CD4-positive, alpha-beta T cell (primary cell): ENCODE results near the gene ZBTB14. TPM values are rescaled to one million over a fixed set of nuclear protein-coding genes. Genes with fewer than 3 reads are reported as not detected.

Experiments used
- ATAC-seq: fragments of 200-7000 bp; cut with Tn5 transposase; one replicate; pipeline ENCODE4 v1.10.0; 2022; ENCODE audit warnings: mild to moderate bottlenecking; ENCODE audit not compliant: poor library complexity
- CTCF ChIA-PET: fragments of 350-600 bp; sonication (Branson Sonifier 250); formaldehyde crosslinking; loops from one replicate; lab custom pipeline; 2021; ENCODE audit warnings: antibody characterized with exemption, inconsistent platforms; lab: Charles Lee
- POLR2A ChIA-PET: fragments of 350-600 bp; sonication (Branson Sonifier 250); formaldehyde crosslinking; loops from one replicate; lab custom pipeline; 2021; ENCODE audit warnings: antibody characterized with exemption, inconsistent platforms; lab: Charles Lee
- DNase-seq, 14 experiments: peaks; one replicate each; pipeline ENCODE4 v3.0.0-alpha.2; 2013 to 2020; ENCODE audit warnings: mixed read lengths in 2 of 14
- H3K27ac ChIP-seq, 2 donors: one replicate each; pipeline versions ENCODE4 v1.5.1 to v1.7.0; 2013; ENCODE audit warnings: low read length in 2 of 2, low read depth in 1 of 2, mild to moderate bottlenecking in 1 of 2
- H3K27me3 ChIP-seq, 2 experiments: 1 replicate in 1 of 2; 2 replicates in 1 of 2; pipeline versions ENCODE4 v1.6.1 to v1.7.0; 2013; ENCODE audit warnings: low read length in 2 of 2, control low read depth in 1 of 2, mild to moderate bottlenecking in 1 of 2, moderate library complexity in 1 of 2; ENCODE audit not compliant: insufficient read depth in 2 of 2, control insufficient read depth in 1 of 2
- H3K36me3 ChIP-seq: one replicate; pipeline ENCODE4 v1.6.1; 2013; ENCODE audit warnings: low read length, control low read depth; ENCODE audit not compliant: insufficient read depth
- H3K4me1 ChIP-seq: one replicate; pipeline ENCODE4 v1.6.1; 2013; ENCODE audit warnings: low read length, control low read depth; ENCODE audit not compliant: insufficient read depth
- H3K4me3 ChIP-seq: one replicate; pipeline ENCODE4 v1.5.1; 2013; ENCODE audit warnings: mild to moderate bottlenecking, low read length, moderate library complexity
- H3K9me3 ChIP-seq, 2 experiments: 1 replicate in 1 of 2; 2 replicates in 1 of 2; pipeline versions ENCODE4 v1.6.1 to v1.7.0; 2013; ENCODE audit warnings: low read length in 2 of 2, mild to moderate bottlenecking in 2 of 2, control low read depth in 1 of 2, moderate library complexity in 1 of 2; ENCODE audit not compliant: control insufficient read depth in 1 of 2, insufficient read depth in 1 of 2
- H3K27ac Mint-ChIP-seq: one replicate; pipeline ENCODE4 v1.8.0; 2020; ENCODE audit warnings: mixed read lengths
- H3K27me3 Mint-ChIP-seq: one replicate; pipeline ENCODE4 v1.8.0; 2021; ENCODE audit warnings: mixed read lengths
- H3K36me3 Mint-ChIP-seq: one replicate; pipeline ENCODE4 v1.8.0; 2021; ENCODE audit warnings: low read depth, mixed read lengths
- H3K4me1 Mint-ChIP-seq: one replicate; pipeline ENCODE4 v1.8.0; 2021; ENCODE audit warnings: low read depth, mixed read lengths
- H3K4me3 Mint-ChIP-seq: one replicate; pipeline ENCODE4 v1.8.0; 2020; ENCODE audit warnings: mild to moderate bottlenecking, mixed read lengths
- H3K9me3 Mint-ChIP-seq: one replicate; pipeline ENCODE4 v1.8.0; 2020; ENCODE audit warnings: mixed read lengths
- intact Hi-C, 2 experiments: fragments of 100-400 bp; cut with DNase I in 1 of 2; cut with micrococcal nuclease in 1 of 2; formaldehyde crosslinking; loops; one replicate each; pipeline versions ENCODE4 v1.15.1 to v1.9.0; 2023 to 2025; cut with DNase I, micrococcal nuclease
- total RNA-seq, 174 experiments: library from RNA in 2 of 174; stranded (reverse) in 2 of 174; gene quantifications; one replicate each; pipeline ENCODE4 v1.2.3 and lab custom pipeline; 2021 to 2026
- TF ChIP-seq, protein P1 (sequence below): fragments of 200-600 bp; IDR thresholded peaks from one replicate; pipeline ENCODE4 v1.8.0; 2022; ENCODE audit warnings: antibody characterized with exemption, mild to moderate bottlenecking

The ZBTB14 gene
- total RNA-seq, 2 experiments from 2014 or later: 26.6 to 27.4 TPM

DNA sequence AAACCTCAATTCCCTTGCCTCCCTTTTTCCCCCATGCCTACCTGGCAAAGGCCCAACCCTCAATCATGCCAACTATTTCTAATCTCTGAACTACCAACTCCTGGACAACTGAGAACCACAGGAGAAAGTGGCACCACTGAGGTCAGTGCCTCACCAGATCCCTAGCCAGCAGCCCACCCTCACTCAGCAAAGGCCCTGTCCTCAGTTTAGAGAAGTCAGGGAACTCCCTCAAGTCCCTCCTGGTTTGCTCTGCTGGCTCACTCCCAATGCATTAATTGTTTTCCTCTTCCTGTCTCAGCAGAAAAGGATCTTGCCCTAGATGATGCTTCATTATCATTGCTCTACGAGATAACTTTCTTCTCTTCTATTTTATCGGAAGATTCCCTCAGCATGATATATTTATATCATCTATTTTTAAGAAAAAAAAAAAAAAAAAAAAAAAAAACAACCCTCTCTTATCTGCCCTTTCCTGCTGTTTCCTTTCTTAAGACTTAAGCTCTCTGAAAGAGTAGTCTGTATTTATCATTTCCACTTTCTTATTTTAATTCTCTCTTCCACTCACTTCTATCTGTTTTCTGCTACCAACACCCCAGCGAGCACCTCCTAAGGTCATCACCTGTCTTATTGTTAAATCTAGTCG is 22.7 kb upstream of the ZBTB14 start:
- ChIA-PET CTCF (no interaction called here), POLR2A (no interaction called here)
- intact Hi-C loops: no loop called here
- Mint-ChIP-seq H3K9me3 (no peaks in the 10 kb centered on the region), H3K27ac (no peak overlapping the region), H3K36me3 (peaks cover 46% of the 10 kb centered on the region), H3K4me3 (no peak overlapping the region), H3K4me1 (no peaks in the 10 kb centered on the region), H3K27me3 (no peaks in the 10 kb centered on the region)
- Histone ChIP-seq H3K9me3 (peaks cover 0 to 5% of the 10 kb centered on the region in 2 experiments), H3K4me3 (no peak overlapping the region), H3K4me1 (no peaks in the 10 kb centered on the region), H3K36me3 (no peaks in the 10 kb centered on the region), H3K27ac (no peak overlapping the region), H3K27me3 (no peaks in the 10 kb centered on the region)
- DNase-seq (no peak), ATAC-seq (no peak)
- TF ChIP-seq, protein P1, sequence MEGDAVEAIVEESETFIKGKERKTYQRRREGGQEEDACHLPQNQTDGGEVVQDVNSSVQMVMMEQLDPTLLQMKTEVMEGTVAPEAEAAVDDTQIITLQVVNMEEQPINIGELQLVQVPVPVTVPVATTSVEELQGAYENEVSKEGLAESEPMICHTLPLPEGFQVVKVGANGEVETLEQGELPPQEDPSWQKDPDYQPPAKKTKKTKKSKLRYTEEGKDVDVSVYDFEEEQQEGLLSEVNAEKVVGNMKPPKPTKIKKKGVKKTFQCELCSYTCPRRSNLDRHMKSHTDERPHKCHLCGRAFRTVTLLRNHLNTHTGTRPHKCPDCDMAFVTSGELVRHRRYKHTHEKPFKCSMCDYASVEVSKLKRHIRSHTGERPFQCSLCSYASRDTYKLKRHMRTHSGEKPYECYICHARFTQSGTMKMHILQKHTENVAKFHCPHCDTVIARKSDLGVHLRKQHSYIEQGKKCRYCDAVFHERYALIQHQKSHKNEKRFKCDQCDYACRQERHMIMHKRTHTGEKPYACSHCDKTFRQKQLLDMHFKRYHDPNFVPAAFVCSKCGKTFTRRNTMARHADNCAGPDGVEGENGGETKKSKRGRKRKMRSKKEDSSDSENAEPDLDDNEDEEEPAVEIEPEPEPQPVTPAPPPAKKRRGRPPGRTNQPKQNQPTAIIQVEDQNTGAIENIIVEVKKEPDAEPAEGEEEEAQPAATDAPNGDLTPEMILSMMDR: no peak

DNA sequence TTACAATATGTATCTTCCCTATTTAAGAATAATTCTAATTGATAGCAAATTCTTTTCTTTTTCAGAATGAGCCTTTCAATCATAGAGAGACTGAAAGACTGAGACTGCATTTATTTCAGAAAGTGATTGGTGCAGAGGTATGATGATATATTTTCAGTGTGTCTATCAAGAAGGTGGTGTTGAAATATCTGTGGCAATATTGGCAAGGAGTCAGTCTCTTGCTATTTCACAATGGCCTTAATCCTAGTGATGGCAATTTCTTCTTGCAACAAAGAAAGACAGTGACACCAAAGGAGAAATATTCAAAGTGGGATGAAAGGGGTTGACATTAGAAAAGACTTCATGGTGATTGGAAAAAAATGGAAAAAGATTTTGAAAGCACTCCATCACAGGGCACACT is 21.7 kb upstream of the ZBTB14 start:
- H3K9me3 ChIP-seq: peaks cover 0 to 3% of the 10 kb centered on the region in 2 experiments
- no peak for DNase-seq
- ChIA-PET POLR2A (no interaction called here), CTCF (no interaction called here)
- Mint-ChIP-seq H3K36me3 (peaks cover 36% of the 10 kb centered on the region), H3K4me3 (no peak overlapping the region), H3K27ac (no peak overlapping the region), H3K9me3 (no peaks in the 10 kb centered on the region), H3K4me1 (no peaks in the 10 kb centered on the region), H3K27me3 (no peaks in the 10 kb centered on the region)
- H3K27me3 ChIP-seq: no peaks in the 10 kb centered on the region
- no peak for ATAC-seq
- no peak overlapping the region for H3K27ac ChIP-seq
- H3K4me3 ChIP-seq: no peak overlapping the region
- TF ChIP-seq, protein P1: no peak
- no peaks in the 10 kb centered on the region for H3K4me1 ChIP-seq
- intact Hi-C loops: no loop called here
- H3K36me3 ChIP-seq: no peaks in the 10 kb centered on the region

DNA sequence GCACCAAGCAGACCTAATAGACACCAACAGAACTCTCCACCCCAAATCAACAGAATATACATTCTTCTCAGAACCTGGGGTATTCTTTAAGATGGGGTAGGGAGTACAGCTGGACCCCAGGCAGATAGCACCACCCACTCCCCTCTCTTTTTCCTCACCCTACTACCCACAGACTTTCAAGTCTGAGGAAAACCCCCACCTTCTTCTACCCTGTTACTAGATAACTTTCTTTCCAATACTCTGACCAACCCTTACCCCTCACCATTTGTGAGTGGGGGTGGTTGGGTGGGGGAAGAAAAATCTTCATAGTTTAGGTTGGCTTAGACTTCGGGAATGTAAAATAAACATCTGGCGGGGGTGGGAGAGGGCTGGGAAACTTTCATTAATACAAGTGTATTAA is 20.3 kb upstream of the ZBTB14 start:
- ChIA-PET POLR2A (no interaction called here), CTCF (no interaction called here)
- H3K9me3 Mint-ChIP-seq: no peaks in the 10 kb centered on the region
- Histone ChIP-seq H3K27me3 (no peaks in the 10 kb centered on the region), H3K4me3 (no peak overlapping the region), H3K27ac (no peak overlapping the region), H3K9me3 (no peaks in the 10 kb centered on the region), H3K4me1 (no peaks in the 10 kb centered on the region), H3K36me3 (no peaks in the 10 kb centered on the region)
- intact Hi-C loops: no loop called here
- DNase-seq (no peak), ATAC-seq (no peak)
- no peak overlapping the region for H3K4me3 Mint-ChIP-seq
- H3K4me1 Mint-ChIP-seq: peaks cover 11% of the 10 kb centered on the region
- TF ChIP-seq, protein P1: no peak
- H3K27me3 Mint-ChIP-seq: no peaks in the 10 kb centered on the region
- H3K27ac Mint-ChIP-seq: no peak overlapping the region
- peaks cover 28% of the 10 kb centered on the region for H3K36me3 Mint-ChIP-seq
